ENCODE results near the gene NAAA. TPM values are rescaled to one million over a fixed set of nuclear protein-coding genes. Genes with fewer than 3 reads are reported as not detected.

NAAA gene
- total and polyA plus RNA-seq, 9 of the 15 experiments (the other 6 are each of a cell fraction or from before 2014, with no cell fraction given): 1.3 to 7.9 (median 5.9) TPM

GRCh38 chr4:75939890-75940691, 722 bp downstream of the NAAA start (continued):
- TF ChIP-seq, protein P1, sequence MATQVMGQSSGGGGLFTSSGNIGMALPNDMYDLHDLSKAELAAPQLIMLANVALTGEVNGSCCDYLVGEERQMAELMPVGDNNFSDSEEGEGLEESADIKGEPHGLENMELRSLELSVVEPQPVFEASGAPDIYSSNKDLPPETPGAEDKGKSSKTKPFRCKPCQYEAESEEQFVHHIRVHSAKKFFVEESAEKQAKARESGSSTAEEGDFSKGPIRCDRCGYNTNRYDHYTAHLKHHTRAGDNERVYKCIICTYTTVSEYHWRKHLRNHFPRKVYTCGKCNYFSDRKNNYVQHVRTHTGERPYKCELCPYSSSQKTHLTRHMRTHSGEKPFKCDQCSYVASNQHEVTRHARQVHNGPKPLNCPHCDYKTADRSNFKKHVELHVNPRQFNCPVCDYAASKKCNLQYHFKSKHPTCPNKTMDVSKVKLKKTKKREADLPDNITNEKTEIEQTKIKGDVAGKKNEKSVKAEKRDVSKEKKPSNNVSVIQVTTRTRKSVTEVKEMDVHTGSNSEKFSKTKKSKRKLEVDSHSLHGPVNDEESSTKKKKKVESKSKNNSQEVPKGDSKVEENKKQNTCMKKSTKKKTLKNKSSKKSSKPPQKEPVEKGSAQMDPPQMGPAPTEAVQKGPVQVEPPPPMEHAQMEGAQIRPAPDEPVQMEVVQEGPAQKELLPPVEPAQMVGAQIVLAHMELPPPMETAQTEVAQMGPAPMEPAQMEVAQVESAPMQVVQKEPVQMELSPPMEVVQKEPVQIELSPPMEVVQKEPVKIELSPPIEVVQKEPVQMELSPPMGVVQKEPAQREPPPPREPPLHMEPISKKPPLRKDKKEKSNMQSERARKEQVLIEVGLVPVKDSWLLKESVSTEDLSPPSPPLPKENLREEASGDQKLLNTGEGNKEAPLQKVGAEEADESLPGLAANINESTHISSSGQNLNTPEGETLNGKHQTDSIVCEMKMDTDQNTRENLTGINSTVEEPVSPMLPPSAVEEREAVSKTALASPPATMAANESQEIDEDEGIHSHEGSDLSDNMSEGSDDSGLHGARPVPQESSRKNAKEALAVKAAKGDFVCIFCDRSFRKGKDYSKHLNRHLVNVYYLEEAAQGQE (IDR thresholded peaks at IDR 0.05; ENCODE audit: borderline replicate concordance): no peak
- TF ChIP-seq, protein P1 (CRISPR knock-in tag; IDR thresholded peaks at IDR 0.05; ENCODE audit: low read depth): no peak
- TF ChIP-seq TBP (optimal IDR thresholded peaks at IDR 0.05; ENCODE audit: low read depth, low read length) (peak; percentile 19), ZKSCAN1 (IDR thresholded peaks at IDR 0.05; ENCODE audit: low read depth, low read length) (peak; percentile 2; the same call in 1 of the 2 replicates), ZNF253 (CRISPR knock-in tag; conservative IDR thresholded peaks at IDR 0.05) (no peak), POLR3G (IDR thresholded peaks at IDR 0.05; ENCODE audit: extremely low read depth, insufficient read length, insufficient replicate concordance) (no peak), TAF1 (IDR thresholded peaks at IDR 0.05; ENCODE audit: control insufficient read depth, extremely low read depth, insufficient read depth, low read length, severe bottlenecking) (peak; percentile 33), VEZF1 (CRISPR knock-in tag; IDR thresholded peaks at IDR 0.05) (peak; percentile 89), ZNF3 (CRISPR knock-in tag; IDR thresholded peaks at IDR 0.05) (no peak), ETV1 (tag; conservative IDR thresholded peaks at IDR 0.05; ENCODE audit: low read depth) (no peak)
- TF ChIP-seq, protein P2, sequence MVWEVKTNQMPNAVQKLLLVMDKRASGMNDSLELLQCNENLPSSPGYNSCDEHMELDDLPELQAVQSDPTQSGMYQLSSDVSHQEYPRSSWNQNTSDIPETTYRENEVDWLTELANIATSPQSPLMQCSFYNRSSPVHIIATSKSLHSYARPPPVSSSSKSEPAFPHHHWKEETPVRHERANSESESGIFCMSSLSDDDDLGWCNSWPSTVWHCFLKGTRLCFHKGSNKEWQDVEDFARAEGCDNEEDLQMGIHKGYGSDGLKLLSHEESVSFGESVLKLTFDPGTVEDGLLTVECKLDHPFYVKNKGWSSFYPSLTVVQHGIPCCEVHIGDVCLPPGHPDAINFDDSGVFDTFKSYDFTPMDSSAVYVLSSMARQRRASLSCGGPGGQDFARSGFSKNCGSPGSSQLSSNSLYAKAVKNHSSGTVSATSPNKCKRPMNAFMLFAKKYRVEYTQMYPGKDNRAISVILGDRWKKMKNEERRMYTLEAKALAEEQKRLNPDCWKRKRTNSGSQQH (CRISPR knock-in tag; IDR thresholded peaks at IDR 0.05): no peak
- TF ChIP-seq, protein P3, sequence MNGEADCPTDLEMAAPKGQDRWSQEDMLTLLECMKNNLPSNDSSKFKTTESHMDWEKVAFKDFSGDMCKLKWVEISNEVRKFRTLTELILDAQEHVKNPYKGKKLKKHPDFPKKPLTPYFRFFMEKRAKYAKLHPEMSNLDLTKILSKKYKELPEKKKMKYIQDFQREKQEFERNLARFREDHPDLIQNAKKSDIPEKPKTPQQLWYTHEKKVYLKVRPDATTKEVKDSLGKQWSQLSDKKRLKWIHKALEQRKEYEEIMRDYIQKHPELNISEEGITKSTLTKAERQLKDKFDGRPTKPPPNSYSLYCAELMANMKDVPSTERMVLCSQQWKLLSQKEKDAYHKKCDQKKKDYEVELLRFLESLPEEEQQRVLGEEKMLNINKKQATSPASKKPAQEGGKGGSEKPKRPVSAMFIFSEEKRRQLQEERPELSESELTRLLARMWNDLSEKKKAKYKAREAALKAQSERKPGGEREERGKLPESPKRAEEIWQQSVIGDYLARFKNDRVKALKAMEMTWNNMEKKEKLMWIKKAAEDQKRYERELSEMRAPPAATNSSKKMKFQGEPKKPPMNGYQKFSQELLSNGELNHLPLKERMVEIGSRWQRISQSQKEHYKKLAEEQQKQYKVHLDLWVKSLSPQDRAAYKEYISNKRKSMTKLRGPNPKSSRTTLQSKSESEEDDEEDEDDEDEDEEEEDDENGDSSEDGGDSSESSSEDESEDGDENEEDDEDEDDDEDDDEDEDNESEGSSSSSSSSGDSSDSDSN (IDR thresholded peaks at IDR 0.05; ENCODE audit: borderline replicate concordance in 1 of 2, low read depth in 2 of 2, low read length in 2 of 2): peak in 1 of 2 experiments; percentile 89; a peak in 2 of 4 replicates

Data from K562 (cell line).